H1 (cell line): ENCODE measurements around the gene KCNAB2. TPM values are rescaled to one million over a fixed set of nuclear protein-coding genes. Genes with fewer than 3 reads are reported as not detected.

ENCODE experiments used
- ATF3 ChIP-seq: IDR thresholded peaks from 2 replicates; pipeline ENCODE4 v1.6.1; 2011; ENCODE audit warnings: low read depth, mild to moderate bottlenecking, low read length; ENCODE audit not compliant: insufficient read depth
- JUN ChIP-seq: IDR thresholded peaks from 2 replicates; pipeline ENCODE4 v1.6.1; 2011; ENCODE audit warnings: low read depth, mild to moderate bottlenecking, improper control_type of control experiment, low read length
- POLR2AphosphoS5 ChIP-seq: IDR thresholded peaks from 2 replicates; pipeline ENCODE4 v1.6.1; 2011; ENCODE audit warnings: low read depth, low read length
- TAF1 ChIP-seq: IDR thresholded peaks from 2 replicates; pipeline ENCODE4 v1.6.1; 2011; ENCODE audit warnings: mild to moderate bottlenecking, low read depth, low read length
- YY1 ChIP-seq: IDR thresholded peaks from 2 replicates; pipeline ENCODE4 v1.6.1; 2011; ENCODE audit warnings: low read depth, mild to moderate bottlenecking, low read length
- polyA plus RNA-seq, 7 experiments: library from polyadenylated mRNA; depleted of rRNA in 3 of 7; stranded (reverse) in 5 of 7; unstranded in 2 of 7; fragments of >200 nt in 5 of 7; fragments of 200-250 nt in 2 of 7; gene quantifications; 1 replicate in 5 of 7; 2 replicates in 1 of 7; 4 replicates in 1 of 7; pipeline versions ENCODE4 v1.2.1 to v1.2.3, GENCODE V29; 2011 to 2013; ENCODE audit warnings: missing spikeins in 2 of 7, mixed read lengths in 2 of 7
- total RNA-seq: library from RNA; stranded (reverse); fragmentation: NEBNext Ultra II Directional; extraction: Animal tissue kit (Norgen Biotek cat#: 25700); gene quantifications from 2 replicates; pipeline ENCODE4 v1.2.1, GENCODE V29; 2021

KCNAB2 gene
- total and polyA plus RNA-seq, 2 of the 8 experiments (the other 6 are each of a cell fraction or from before 2014, with no cell fraction given) = 4.5 to 7.0 TPM

- TF ChIP-seq YY1 = no peak
- TF ChIP-seq ATF3 = no peak
- TF ChIP-seq POLR2AphosphoS5 = no peak
- no peak for TF ChIP-seq JUN
- TF ChIP-seq TAF1 = no peak
Measured at GRCh38 chr1:6083801-6084446, 38.2 kb downstream of the KCNAB2 start (continued).
